CD4-positive, alpha-beta T cell treated with Interleukin-1 beta for 1 hour (primary cell): Measurements from ENCODE around the gene INSR.

ENCODE experiments used
- DNase-seq, 2 donors: peaks; one replicate each; pipeline ENCODE4 v3.0.0-alpha.2; 2020 to 2022

Gene INSR

GRCh38 chr19:7294558-7295212 lies 471 bp upstream of the INSR start:
- DNase-seq: peak; percentile 6 to 43

GRCh38 chr19:7292950-7293761 lies 1.1 kb downstream of the INSR start:
- peak in 1 of 2 donors; percentile 1 for DNase-seq

- no peak for DNase-seq
Observed at GRCh38 chr19:7292352-7292949, 1.8 kb downstream of the INSR start.

- no peak for DNase-seq
Observed at GRCh38 chr19:7288977-7289376, 5.2 kb downstream of the INSR start.

- DNase-seq: no peak
Observed at GRCh38 chr19:7288131-7288530, 6.1 kb downstream of the INSR start.

GRCh38 chr19:7287722-7288121 lies 6.5 kb downstream of the INSR start:
- no peak for DNase-seq

GRCh38 chr19:7280940-7281666 lies 13.1 kb downstream of the INSR start:
- DNase-seq: no peak

GRCh38 chr19:7272856-7273578 lies 21.2 kb downstream of the INSR start:
- no peak for DNase-seq

GRCh38 chr19:7268705-7269098 lies 25.5 kb downstream of the INSR start:
- DNase-seq: no peak

GRCh38 chr19:7267792-7268704 lies 26.2 kb downstream of the INSR start:
- peak; percentile 1 to 25 for DNase-seq

- no peak for DNase-seq
Observed at GRCh38 chr19:7266832-7267231, 27.4 kb downstream of the INSR start.

GRCh38 chr19:7265963-7266362 lies 28.3 kb downstream of the INSR start:
- DNase-seq: no peak

- no peak for DNase-seq
Observed at GRCh38 chr19:7264858-7265257, 29.4 kb downstream of the INSR start.

- no peak for DNase-seq
Observed at GRCh38 chr19:7263521-7263920, 30.7 kb downstream of the INSR start.

GRCh38 chr19:7263066-7263465 lies 31.1 kb downstream of the INSR start:
- DNase-seq: no peak

GRCh38 chr19:7262470-7262869 lies 31.7 kb downstream of the INSR start:
- no peak for DNase-seq

GRCh38 chr19:7260161-7260560 lies 34.1 kb downstream of the INSR start:
- DNase-seq: no peak

- DNase-seq: no peak
Observed at GRCh38 chr19:7258840-7259395, 35.3 kb downstream of the INSR start.

GRCh38 chr19:7258041-7258839 lies 36.0 kb downstream of the INSR start:
- no peak for DNase-seq
